Psoas muscle (tissue), 8 donors: ENCODE results near the gene TEX54. TPM values are rescaled to one million over a fixed set of nuclear protein-coding genes. Genes with fewer than 3 reads are reported as not detected.

Source experiments
- ATAC-seq, 4 donors: fragments of 200-7000 bp; cut with Tn5 transposase; one replicate each; pipeline ENCODE4 v1.9.1; 2020; ENCODE audit warnings: moderate library complexity in 3 of 4, mild to moderate bottlenecking in 2 of 4
- DNase-seq, 2 donors: peaks; one replicate each; pipeline ENCODE4 v3.0.0-alpha.2; 2020
- H3K27ac ChIP-seq: fragments of 200-600 bp; one replicate; pipeline ENCODE4 v1.8.0; 2022
- H3K27me3 ChIP-seq, 3 donors: fragments of 200-600 bp in 1 of 3; one replicate each; pipeline versions ENCODE4 v1.6.1 to v1.8.0; 2013 to 2022; ENCODE audit warnings: low read length in 2 of 3, mild to moderate bottlenecking in 2 of 3, moderate library complexity in 1 of 3; ENCODE audit not compliant: insufficient read depth in 3 of 3
- H3K36me3 ChIP-seq, 2 donors: fragments of 200-600 bp in 1 of 2; one replicate each; pipeline versions ENCODE4 v1.6.1 to v1.8.0; 2013 to 2022; ENCODE audit warnings: low read depth in 1 of 2, mild to moderate bottlenecking in 1 of 2, moderate library complexity in 1 of 2; ENCODE audit not compliant: insufficient read depth in 1 of 2
- H3K4me1 ChIP-seq: fragments of 200-600 bp; one replicate; pipeline ENCODE4 v1.8.0; 2022
- H3K4me3 ChIP-seq: fragments of 200-600 bp; one replicate; pipeline ENCODE4 v1.8.0; 2022; ENCODE audit warnings: mild to moderate bottlenecking
- H3K9me3 ChIP-seq: fragments of 200-600 bp; one replicate; pipeline ENCODE4 v1.8.0; 2022
- CTCF ChIP-seq: fragments of 200-600 bp; IDR thresholded peaks from one replicate; pipeline ENCODE4 v1.8.0; 2022; ENCODE audit warnings: antibody characterized with exemption
- WGBS, 3 donors: extraction: QIAGEN DNeasy Blood & Tissue Kit; methylation state at CpG; one replicate each; pipeline versions ENCODE4 v1.1.6 to v1.1.7; 2013; 5-methylcytosine and 5-hydroxymethylcytosine counted together
- intact Hi-C, 2 donors: fragments of 100-400 bp; cut with DNase I; formaldehyde crosslinking; loops; one replicate each; pipeline versions ENCODE4 v1.11.0 to v1.14.2; 2022
- polyA plus RNA-seq, 3 donors: library from polyadenylated mRNA; stranded (reverse); fragments of 200-250 nt; gene quantifications; one replicate each; pipeline ENCODE4 v1.2.3, GENCODE V29; 2013
- total RNA-seq, 4 donors: library from RNA; stranded (reverse); fragmentation: NEBNext Ultra II Directional in 2 of 4; extraction: Animal tissue kit (Norgen Biotek cat#: 25700) in 2 of 4; gene quantifications; one replicate each; pipeline versions ENCODE4 v1.2.1 to v1.2.4, GENCODE V29; 2021 to 2023
- donor health status: healthy with polysubstance abuse.
- donor health status: DM: no; HTN: no; CAD: no; lungs with moderate emphysema.
- donor health status: Bipolar disorder and iron deficiency.
- donor health status: healthy.
- donor health status: DM: yes; HTN: yes; CAD: no.
- donor health status: DM: no; HTN: no; CAD: no.
- donor health status: DM: no; HTN: no; CAD: no.
- donor health status: DM: yes; HTN: yes; CAD: no.

TEX54 gene
- total and polyA plus RNA-seq, 7 donors, result not detected

GRCh38 chr11:62823677-62824076, 9.0 kb downstream of the TEX54 start:
- Histone ChIP-seq H3K9me3 (no peaks in the 10 kb centered on the region), H3K27me3 (no peaks in the 10 kb centered on the region), H3K36me3 (peaks cover 11 to 100% of the 10 kb centered on the region in 2 donors), H3K27ac (peak overlapping the region; percentile 23), H3K4me1 (no peaks in the 10 kb centered on the region), H3K4me3 (no peak overlapping the region)
- ATAC-seq, result peak; percentile 75 to 92 (median 90)
- intact Hi-C loops, result no loop called here
- WGBS, 3 donors, result 37 to 57% (median 48%) methylated on average over 3 of the region's 3 CpGs
- DNase-seq, result peak in 1 of 2 donors; percentile 44
- no peak for TF ChIP-seq CTCF

GRCh38 chr11:62817129-62817528, 15.5 kb downstream of the TEX54 start:
- 93 to 95% (median 93%) methylated on average over 4 of the region's 4 CpGs for WGBS, 3 donors
- DNase-seq, result no peak
- Histone ChIP-seq H3K36me3 (peaks cover 8 to 85% of the 10 kb centered on the region in 2 donors), H3K4me1 (no peaks in the 10 kb centered on the region), H3K9me3 (no peaks in the 10 kb centered on the region), H3K4me3 (no peak overlapping the region), H3K27ac (no peak overlapping the region), H3K27me3 (no peaks in the 10 kb centered on the region)
- no peak for TF ChIP-seq CTCF
- ATAC-seq, result no peak
- intact Hi-C loops, result loop anchor here in 1 of 2 donors (2.0 kb wide), 1 partner anchor 22 kb away; no protein-coding TSS in a partner anchor

DNA sequence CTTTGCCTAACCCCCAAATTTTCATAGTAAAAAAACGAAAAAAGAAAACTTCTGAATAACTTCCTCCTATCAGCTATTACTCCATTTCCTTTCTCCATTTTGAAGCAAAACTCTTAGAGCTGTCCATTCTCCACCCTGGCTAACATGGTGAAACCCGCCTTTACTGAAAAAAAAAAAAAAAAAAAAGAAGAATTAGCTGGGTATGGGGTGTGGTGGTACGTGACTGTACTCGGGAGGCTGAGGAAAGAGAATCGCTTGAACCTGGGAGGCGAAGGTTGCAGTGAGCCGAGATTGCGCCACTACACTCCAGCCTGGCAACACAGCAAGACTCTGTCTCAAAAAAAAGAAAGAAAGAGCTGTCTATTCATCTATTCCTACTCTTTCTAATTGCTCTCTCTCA, 16.1 kb downstream of the TEX54 start:
- intact Hi-C loops, result loop anchor here in 1 of 2 donors (2.0 kb wide), 1 partner anchor 22 kb away; no protein-coding TSS in a partner anchor
- no peak for DNase-seq
- Histone ChIP-seq H3K36me3 (peaks cover 8 to 79% of the 10 kb centered on the region in 2 donors), H3K27ac (no peak overlapping the region), H3K9me3 (no peaks in the 10 kb centered on the region), H3K27me3 (no peaks in the 10 kb centered on the region), H3K4me3 (no peak overlapping the region), H3K4me1 (no peaks in the 10 kb centered on the region)
- ATAC-seq, result no peak
- 82 to 85% (median 85%) methylated on average over 8 of the region's 8 CpGs for WGBS, 3 donors
- TF ChIP-seq CTCF, result no peak

GRCh38 chr11:62811659-62812058, 21.0 kb downstream of the TEX54 start:
- TF ChIP-seq CTCF, result no peak
- Histone ChIP-seq H3K9me3 (no peaks in the 10 kb centered on the region), H3K36me3 (peaks cover 0 to 37% of the 10 kb centered on the region in 2 donors), H3K4me1 (peaks cover 4% of the 10 kb centered on the region), H3K27me3 (no peaks in the 10 kb centered on the region), H3K27ac (no peak overlapping the region), H3K4me3 (no peak overlapping the region)
- no peak for DNase-seq
- intact Hi-C loops, result no loop called here
- no peak for ATAC-seq
- 70 to 79% (median 72%) methylated on average over 2 of the region's 2 CpGs for WGBS, 3 donors

GRCh38 chr11:62810748-62811147, 21.9 kb downstream of the TEX54 start:
- Histone ChIP-seq H3K27ac (no peak overlapping the region), H3K4me3 (no peak overlapping the region), H3K4me1 (peaks cover 11% of the 10 kb centered on the region), H3K36me3 (peaks cover 0 to 27% of the 10 kb centered on the region in 2 donors), H3K27me3 (no peaks in the 10 kb centered on the region), H3K9me3 (no peaks in the 10 kb centered on the region)
- ATAC-seq (no peak), DNase-seq (no peak)
- no peak for TF ChIP-seq CTCF
- 27 to 38% (median 28%) methylated on average over 1 of the region's 1 CpG for WGBS, 3 donors
- intact Hi-C loops, result no loop called here
